GM19467 (cell line): ENCODE measurements around the gene LNX1.
"Not testable (repeated sequence)": the region's sequence is repeated elsewhere in the genome, so short reads cannot be mapped to it uniquely, and the experiment has no call there.

Experiments used
- ATAC-seq: cut with Tn5 transposase; IDR thresholded peaks from one replicate; pipeline ENCODE4 v1.9.1; 2021; ENCODE audit warnings: mild to moderate bottlenecking, moderate library complexity; ENCODE audit not compliant: unreplicated experiment

The LNX1 gene

DNA sequence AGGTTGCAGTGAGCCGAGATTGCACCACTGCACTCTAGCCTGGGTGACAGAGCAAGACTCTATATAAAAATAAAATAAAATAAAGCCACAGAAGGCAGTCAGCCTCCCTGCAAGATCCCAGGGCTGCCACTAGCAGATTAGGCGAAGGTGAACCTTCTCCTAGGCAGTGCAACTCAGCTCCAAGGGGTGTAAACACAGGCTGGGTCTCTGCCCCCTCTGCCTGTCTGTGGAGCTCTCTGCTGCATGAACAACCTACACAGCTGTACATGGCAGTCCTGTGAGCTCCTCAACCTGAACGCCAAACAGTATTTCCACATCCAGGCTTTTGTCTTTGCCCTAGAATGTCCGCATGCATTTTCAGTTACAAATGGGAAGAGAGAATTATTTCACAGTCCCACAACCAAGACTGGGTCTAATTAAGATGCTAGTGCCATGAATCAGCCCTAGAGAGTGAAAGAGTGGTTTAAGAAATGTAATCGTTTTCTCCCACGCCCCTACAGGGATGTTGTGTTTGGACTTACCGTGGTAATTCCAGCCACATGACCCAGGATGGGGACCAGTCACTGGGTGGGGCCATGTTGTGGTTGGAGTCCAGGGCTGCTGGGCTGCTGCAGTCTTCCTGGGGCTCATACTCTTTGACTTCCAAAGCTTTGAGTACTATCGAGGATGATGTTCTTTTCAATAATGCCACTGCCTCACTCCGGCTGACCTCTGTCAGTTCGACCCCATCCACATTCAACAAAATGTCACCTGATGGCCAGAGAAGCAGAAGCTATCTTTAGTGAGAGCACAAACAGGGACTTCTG, 114.9 kb downstream of the LNX1 start:
- no peak for ATAC-seq

DNA sequence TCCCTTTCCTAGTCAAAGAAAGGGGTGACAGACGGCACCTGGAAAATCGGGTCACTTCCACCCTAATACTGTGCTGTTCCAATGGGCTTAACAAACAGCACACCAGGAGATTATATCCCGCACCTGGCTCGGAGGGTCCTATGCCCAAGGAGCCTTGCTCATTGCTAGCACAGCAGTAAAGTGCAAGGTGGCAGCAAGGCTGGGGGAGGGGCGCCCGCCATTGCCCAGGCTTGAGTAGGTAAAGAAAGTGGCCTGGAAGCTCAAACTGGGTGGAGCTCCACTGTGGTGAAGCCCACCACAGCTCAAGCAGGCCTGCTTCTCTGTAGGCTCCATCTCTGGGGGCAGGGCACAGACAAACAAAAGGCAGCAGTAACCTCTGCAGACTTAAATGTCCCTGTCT, 124.7 kb downstream of the LNX1 start:
- not testable (repeated sequence) for ATAC-seq

DNA sequence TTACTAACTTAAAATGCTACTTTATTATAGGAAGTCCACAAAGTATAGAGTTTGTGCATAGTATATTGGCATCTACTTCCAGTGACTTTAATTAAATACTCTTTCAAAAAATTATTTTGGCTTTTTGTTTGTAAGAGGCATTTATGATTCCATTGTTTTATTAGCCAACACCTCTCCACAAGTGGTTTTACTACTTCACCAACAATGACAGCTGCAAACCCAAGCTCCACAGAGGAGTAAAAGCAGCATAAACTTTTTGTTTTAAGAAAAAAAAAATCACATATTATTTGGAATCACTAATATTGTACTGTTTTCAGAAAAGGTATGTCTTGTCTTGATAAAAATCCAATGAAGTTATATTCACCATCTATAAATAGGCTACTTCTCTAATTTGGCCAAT, 125.4 kb downstream of the LNX1 start:
- ATAC-seq = no peak

DNA sequence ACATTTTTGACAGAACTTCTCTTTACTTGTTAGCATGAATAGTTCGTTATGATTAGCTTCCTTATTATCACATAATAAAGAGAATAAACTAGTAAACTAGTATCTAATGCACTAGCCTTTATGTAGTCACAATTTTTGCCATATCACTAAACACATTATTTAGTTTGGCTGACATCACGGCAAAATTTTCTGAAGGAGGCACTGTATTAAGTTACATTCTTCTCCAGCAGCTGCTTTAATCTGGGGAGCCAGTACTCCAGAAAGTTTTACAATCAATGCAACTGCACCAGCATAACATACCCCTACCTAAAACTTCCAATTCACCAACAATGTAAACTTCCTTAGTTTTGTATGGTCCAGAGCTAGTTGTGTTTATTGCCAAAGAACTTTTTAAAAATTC, 126.0 kb downstream of the LNX1 start:
- no peak for ATAC-seq

DNA sequence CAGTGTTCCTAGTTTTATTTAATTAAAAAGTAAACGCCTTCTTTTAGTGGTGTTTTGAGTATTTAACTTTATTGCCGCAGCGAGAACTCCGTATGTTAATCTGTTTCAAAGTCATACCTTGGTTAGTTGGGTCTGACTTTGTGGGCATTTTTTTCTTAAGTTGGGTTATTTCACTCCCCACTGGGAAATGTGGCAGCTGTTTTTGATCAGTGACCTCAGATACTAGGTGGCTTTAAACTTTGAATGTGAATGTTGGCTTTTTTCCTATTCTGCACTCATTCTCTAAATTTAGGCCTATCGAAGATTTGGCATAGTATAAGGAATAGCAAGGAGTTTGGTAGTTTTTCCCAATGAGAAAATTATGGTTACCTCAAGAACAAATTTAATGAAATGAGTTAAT, 127.9 kb downstream of the LNX1 start:
- no peak for ATAC-seq

DNA sequence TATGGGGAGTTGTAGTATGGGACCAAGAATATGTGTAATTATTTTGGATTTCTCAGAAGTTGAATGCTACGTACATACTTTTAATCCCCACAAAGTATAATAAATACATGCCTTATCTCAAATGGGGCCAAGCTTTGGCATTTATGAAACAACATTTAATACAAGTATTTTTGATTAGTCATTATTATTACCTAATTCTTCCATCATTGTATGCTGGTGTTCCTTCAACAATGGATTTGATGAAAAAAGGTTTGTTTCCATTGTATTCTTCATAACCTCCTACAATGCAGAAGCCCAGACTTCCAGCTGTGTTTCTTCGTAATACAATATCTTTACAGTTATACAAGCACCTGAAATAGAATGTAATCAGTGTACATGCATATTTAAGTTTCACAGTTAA, 130.0 kb downstream of the LNX1 start:
- ATAC-seq = no peak

DNA sequence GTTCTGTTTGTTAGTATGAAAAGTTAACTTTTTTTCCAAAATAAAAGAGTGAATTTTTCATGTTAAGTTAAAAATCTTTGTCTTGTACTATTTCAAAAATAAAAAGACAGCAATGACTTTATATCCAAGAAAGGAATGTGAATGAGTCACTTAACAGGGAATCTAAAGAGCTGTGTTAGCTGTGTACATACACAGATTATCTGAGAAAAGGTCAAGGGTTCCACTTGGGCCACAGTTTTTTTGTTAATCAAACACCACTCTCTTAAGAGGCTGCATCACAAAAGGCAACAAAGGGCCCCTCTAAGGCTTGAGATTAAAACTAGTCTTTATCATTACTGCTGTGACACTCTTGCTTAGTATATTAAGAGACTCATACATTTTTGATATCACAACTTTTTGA, 131.7 kb downstream of the LNX1 start:
- ATAC-seq = no peak

DNA sequence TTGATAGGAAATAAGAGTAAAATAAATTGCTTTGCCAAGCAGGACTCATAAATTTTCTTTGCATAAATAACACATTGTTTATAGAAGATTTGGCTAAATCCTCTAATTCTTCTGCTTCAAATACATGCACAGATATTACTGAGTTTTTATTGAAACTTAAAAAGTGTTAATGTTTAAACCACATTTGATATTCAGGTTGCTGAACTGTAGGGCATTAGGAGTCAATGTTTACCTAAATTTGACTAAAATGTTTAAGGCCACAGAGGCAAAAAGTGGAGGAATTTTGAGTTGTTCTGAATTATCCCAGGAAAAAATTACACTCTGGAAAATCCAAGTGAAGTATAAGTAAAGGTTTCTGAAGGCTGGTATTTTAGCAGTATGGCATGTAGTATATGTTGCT, 135.1 kb downstream of the LNX1 start:
- ATAC-seq = no peak

DNA sequence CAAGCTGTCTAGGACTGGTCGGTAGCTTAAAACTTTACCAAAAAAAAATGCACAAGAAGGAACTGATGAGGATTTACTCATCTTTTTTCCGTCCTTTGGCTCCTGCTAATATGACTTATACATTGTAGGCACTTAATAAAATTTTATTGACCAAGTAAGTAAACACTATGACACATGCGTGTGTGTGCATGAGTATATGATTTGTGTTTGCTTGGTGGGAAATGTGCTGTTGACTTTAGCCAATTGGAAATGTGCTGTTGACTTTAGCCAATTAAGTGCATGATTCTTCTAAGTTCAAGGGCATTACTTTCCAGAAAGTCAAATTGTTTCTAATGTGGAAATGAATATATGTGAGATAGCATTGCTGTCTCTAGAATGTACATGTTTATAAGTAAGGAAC, 135.5 kb downstream of the LNX1 start:
- no peak for ATAC-seq

DNA sequence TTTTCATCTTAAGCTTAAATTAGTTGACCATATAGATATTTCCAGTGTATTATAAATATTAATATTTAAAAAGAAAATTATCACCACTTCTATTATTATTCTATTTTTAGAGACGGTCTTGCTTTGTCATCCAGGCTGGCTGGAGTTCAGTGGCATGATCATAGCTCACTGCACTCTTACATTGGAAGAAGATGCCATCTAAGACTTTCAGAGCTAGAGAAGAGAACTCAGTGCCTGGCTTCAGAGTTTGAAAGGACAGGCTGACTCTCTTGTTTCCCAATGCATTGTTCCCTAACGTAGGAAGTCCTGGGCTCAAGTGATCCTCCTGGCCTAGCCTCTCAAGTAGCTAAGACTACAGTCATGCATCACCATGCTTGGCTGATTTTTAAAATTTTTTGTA, 137.9 kb downstream of the LNX1 start:
- ATAC-seq = no peak

DNA sequence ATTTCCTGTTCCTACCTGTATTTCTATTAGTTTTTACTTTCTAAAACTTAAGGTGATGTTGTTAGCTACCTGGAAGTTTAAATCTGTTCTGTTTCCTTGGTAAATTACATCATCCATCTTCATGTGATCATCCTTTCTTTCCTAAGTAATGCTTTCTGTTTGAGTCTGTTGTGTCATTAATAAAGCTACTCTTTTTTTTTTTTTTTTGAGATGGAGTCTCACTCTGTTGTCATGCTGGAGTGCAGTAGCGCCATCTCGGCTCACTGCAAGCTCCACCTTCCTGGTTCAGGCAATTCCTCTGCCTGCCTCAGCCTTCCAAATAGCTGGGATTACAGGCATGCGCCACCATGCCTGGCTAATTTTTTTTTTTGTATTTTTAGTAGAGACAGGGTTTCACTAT, 140.5 kb downstream of the LNX1 start:
- no peak for ATAC-seq

DNA sequence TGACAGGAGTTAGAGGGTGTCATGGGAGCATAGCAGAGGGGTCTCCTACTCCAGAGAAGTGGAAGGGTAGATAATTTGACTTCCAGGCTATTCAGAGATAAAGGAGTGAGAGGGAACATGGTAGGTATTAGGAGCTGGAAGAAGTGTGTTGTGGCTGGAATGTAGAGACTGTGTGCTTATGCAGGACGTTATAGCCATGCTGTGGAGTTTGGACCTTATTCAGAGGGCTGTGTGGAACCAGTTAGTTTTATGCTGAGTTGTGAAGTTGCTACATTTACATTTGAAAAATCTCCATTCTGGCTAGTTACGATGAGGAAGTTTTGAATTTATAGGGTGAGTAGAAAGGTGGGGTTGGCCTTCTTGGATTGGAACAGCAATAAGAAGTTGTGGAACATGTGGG, 146.3 kb downstream of the LNX1 start:
- no peak for ATAC-seq

DNA sequence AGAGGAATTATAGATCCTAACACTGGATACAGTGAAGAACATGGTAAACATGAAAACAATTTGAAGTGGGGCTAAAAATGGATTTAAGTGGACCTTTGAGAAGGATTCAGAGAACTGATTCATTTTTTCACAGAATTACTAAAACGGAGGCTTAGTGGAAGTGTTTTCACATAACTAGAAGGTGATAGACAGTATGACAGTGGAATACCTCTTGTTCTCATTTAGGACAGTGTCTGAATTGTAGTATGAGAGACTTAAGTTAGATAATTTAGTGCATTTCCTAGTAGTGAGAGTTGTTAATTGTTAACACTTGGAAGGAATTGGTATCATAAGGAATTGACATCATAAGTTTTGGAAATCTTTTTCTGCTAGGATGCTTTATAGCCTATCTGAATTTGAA, 149.7 kb downstream of the LNX1 start:
- ATAC-seq = no peak

DNA sequence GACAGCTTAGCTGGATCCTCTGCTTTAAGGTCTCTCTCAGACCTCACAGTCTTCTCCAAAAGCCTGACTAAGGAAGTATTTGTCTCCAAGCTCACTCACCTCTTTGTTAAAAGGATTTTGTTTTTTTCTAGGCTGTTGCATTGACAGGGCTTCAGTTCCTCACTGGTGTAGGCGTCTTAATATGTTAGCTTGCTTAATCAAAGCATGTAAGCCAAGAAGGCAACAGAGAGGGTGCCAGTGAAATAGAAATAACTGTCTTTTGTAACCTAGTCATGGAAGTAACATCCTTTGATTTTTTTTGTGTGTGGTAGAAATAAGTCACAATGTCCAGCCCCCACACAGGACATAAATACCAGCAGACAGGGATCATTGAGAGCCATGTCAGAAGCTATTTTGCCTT, 155.0 kb downstream of the LNX1 start:
- ATAC-seq = no peak

DNA sequence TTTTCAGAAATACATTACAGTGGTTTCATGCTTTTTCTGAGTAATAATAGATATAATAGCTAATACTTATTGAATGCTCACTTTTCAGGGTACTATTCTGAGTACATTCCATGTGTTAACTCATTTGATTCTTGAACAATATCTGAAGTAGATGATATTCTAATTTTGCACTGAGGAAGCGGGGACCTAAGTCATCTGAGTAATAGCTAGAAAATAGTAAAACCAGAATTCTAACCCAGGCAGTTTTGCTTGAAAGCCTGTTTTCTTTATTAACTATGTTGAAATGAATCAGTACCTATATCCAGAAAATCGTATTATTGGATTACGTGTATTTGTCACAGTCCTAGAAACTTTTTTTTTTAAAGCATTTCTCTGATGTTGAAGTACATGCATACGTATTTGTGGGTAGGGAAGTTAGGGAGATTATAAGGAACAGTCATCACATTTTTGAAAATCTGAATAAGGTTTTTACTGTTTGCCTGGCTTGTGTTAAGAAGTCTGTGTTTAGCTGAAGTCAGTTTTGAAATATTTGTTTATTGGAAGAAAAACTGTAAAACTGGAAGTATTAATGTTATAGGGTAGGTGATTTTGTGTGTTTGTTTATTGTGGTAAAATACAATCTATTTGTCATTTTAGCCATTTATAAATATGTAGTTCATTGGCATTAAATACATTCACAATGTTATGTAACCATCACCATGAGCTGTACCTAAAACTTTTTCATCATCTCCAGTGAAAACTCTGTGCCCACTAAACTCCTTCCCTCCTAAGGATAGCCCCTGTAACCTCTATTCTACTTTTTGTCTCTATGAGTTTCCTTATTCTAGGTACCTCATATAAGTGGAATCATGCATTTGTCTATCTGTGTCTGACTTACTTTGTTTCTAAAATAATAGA, 158.5 kb downstream of the LNX1 start:
- ATAC-seq = no peak

DNA sequence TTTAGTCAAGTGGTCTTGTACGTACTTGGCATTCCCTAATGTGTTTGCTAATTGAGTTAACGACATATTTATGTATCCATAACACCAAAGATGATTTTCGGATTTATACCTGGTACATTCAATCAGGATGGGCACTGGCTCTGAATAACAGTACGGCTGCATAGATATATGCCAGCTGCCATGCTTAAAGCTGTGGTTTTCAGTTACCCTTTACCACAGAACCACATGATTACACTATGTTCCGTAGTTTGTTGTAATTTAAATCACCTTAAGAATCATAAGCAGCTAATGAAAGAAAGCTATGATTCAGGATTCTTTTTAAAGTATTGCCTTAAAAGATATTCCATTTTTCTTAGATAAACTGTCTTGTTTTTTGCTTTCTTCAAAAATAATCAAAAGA, 160.2 kb downstream of the LNX1 start:
- ATAC-seq = no peak

DNA sequence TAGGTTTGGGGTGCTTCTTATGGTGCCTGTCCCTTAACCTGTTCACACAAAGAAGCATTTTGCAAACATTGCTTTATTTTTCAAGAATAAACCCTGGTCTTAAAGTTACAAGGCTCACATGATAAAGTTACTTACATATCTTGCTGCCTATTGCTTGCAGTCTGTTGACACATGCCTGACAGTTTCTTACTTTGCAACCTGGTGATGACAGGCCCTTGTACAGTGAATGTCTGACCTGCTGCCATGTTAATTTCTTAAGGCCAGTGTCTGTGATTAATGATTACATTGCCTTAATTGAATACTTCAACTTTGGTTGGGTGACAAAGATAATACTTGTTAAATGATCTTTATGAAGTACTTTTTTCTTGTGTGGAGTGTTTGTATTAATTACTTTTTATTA, 163.9 kb downstream of the LNX1 start:
- ATAC-seq = no peak

DNA sequence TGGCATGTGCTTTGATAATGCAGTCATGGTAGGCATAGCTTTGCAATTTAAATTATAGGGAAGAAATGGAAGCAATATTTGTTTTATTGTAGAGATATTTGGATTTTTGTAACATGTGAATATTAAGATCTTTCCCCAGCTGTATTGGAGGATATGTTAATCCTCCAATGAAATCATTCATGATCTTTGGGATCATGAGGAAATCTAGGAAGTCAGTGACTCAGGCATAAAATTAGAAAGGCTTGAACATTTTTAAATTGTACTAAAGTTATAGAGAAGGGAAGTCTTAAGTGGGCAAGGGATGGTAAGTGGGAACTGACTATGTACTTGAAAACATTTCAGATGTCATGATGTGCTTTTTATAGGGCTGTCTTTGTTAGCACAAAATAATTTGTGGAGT, 167.0 kb downstream of the LNX1 start:
- ATAC-seq = no peak

DNA sequence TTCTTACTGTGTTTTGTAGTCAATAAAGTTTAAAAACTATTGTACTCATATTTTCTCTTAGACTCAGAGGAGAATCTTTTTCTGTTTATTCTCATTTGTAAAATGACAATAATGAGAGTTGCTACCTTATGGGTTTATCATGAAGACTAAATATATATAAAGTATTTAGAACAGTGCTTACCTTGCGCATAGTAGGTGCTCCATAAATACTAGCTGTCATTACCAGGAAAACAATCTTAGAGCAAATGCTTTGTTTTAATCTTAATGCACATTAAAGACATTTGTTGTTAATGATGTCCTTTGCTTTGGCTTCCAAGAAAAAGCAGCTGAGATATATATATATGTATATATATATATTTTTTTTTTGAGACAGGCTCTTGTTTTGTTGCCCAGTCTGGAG, 168.9 kb downstream of the LNX1 start:
- ATAC-seq = no peak

DNA sequence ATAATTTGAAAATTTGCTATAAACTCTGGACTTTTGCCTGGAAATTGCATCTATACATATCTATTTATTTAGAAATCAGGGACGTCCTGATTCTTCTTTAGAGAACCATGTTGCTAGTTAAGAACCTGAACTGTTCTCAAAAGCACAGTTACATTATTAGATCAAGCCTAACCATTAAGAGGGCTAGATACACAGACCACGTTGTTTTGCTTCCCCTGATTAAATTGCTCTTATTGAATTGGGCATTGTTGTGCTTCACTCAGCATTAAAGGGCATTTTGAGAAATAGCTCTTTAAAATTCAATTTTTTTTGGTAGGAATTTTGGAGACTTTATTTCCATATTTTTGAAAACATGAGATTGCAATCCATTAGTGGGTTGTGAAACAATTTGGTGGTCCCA, 169.5 kb downstream of the LNX1 start:
- no peak for ATAC-seq

DNA sequence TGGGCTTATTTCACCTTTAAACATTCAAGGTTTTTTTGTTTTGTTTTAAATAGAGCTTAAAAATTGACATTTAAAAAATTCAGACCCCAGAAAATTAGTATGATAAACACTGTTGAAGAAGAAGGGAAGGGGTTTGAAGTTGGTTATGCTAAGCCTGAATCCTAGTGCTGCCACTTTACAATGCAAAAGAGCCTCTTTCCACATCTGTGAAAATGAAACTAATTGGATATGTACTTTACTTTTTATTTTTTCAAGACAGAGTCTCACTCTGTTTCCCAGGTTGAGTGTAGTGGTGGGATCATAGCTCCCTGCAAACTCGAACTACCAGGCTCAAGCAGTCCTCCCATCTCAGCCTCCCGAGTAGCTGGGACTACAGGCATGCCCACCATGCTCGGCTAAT, 172.1 kb downstream of the LNX1 start:
- ATAC-seq = no peak

DNA sequence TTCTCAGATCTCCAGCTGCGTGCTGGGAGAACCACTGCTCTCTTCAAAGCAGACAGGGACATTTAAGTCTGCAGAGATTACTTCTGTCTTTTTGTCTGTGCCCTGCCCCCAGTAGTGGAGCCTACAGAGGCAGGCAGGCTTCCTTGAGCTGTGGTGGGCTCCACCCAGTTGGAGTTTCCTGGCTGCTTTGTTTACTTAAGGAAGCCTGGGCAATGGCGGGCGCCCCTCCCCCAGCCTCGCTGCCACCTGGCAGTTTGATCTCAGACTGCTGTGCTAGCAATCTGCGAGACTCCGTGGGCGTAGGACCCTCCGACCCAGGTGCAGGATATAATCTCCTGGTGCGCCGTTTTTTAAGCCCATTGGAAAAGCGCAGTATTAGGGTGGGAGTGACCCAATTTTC, 181.8 kb downstream of the LNX1 start:
- not testable (repeated sequence) for ATAC-seq
